ENCODE data around the gene EPS8L3. TPM values are rescaled to one million over a fixed set of nuclear protein-coding genes. Genes with fewer than 3 reads are reported as not detected.

EPS8L3 gene
- total and polyA plus RNA-seq, 9 of the 15 experiments (the other 6 are each of a cell fraction or from before 2014, with no cell fraction given) = 0.09 to 0.42 (median 0.14) TPM; not detected in 5

GRCh38 chr1:109793486-109794318, 30.0 kb upstream of the EPS8L3 start (continued):
- TF ChIP-seq GATA2 (CRISPR knock-in tag; IDR thresholded peaks at IDR 0.05) (0 out of 2 replicates have a peak, but pooled peaks have one; percentile 42), GMEB1 (CRISPR knock-in tag; IDR thresholded peaks at IDR 0.05) (no peak), OTX1 (CRISPR knock-in tag; IDR thresholded peaks at IDR 0.05) (no peak), ID3 (CRISPR knock-in tag; IDR thresholded peaks at IDR 0.05) (no peak), ID3 (tag; IDR thresholded peaks at IDR 0.05) (peak; percentile 57), FOXK2 (conservative IDR thresholded peaks at IDR 0.05 in 1 of 2, IDR thresholded peaks at IDR 0.05 in 1 of 2; ENCODE audit: low read depth in 2 of 2) (no peak), FOXM1 (IDR thresholded peaks at IDR 0.05; ENCODE audit: low read depth) (no peak), FOXM1 (CRISPR knock-in tag; IDR thresholded peaks at IDR 0.05; ENCODE audit: low read depth) (no peak), CHAMP1 (IDR thresholded peaks at IDR 0.05) (no peak), NR1H2 (CRISPR knock-in tag; IDR thresholded peaks at IDR 0.05) (no peak), PBX2 (CRISPR knock-in tag; IDR thresholded peaks at IDR 0.05; ENCODE audit: low read depth) (no peak), PBX2 (tag; conservative IDR thresholded peaks at IDR 0.05; ENCODE audit: low read depth) (0 out of 2 replicates have a peak, but pooled peaks have one; percentile 13), DDX20 (tag; IDR thresholded peaks at IDR 0.05; ENCODE audit: low read depth) (0 out of 2 replicates have a peak, but pooled peaks have one; percentile 19), PHF21A (IDR thresholded peaks at IDR 0.05; ENCODE audit: borderline replicate concordance, low read depth) (no peak), ZNF311 (CRISPR knock-in tag; IDR thresholded peaks at IDR 0.05) (no peak), GABPB1 (CRISPR knock-in tag; IDR thresholded peaks at IDR 0.05) (peak; percentile 70), ZZZ3 (IDR thresholded peaks at IDR 0.05) (no peak), MXI1 (IDR thresholded peaks at IDR 0.05; ENCODE audit: low read depth, low read length) (0 out of 2 replicates have a peak, but pooled peaks have one; percentile 57), CEBPG (CRISPR knock-in tag; IDR thresholded peaks at IDR 0.05) (peak; percentile 49), CEBPG (tag; conservative IDR thresholded peaks at IDR 0.05 in 1 of 2, IDR thresholded peaks at IDR 0.05 in 1 of 2) (peak in 1 of 2 experiments; percentile 71; a peak in 2 of 4 replicates)
